ENCODE results near the gene RNPEPL1. TPM values are rescaled to one million over a fixed set of nuclear protein-coding genes. Genes with fewer than 3 reads are reported as not detected.

RNPEPL1 gene
- total RNA-seq, 3 donors from 2014 or later (not counting 1 experiment from before 2014, with no cell fraction given), result 145 to 167 (median 164) TPM

GRCh38 chr2:240523451-240524281 lies 44.6 kb upstream of the RNPEPL1 start:
- Histone ChIP-seq H3K9me3 (ENCODE audit: control insufficient read depth, insufficient read depth, low read length) (peaks cover 11% of the 10 kb centered on the region), H3K36me3 (ENCODE audit: control insufficient read depth, insufficient read depth, low read length) (peaks cover 17% of the 10 kb centered on the region), H3K27ac (ENCODE audit: low read length) (no peak overlapping the region), H3K4me1 (ENCODE audit: control insufficient read depth, insufficient read depth, low read length) (no peaks in the 10 kb centered on the region), H3K4me3 (ENCODE audit: low read length) (no peak overlapping the region), H3K27me3 (ENCODE audit: control insufficient read depth, insufficient read depth, low read length) (no peaks in the 10 kb centered on the region)
- WGBS (ENCODE audit: insufficient coverage), result 97% methylated on average over 32 of the region's 32 CpGs
- DNase-seq (no peak), ATAC-seq (no peak)
- peaks cover 4 to 7% of the 10 kb centered on the region in 2 donors for H3K9me3 Mint-ChIP-seq
- H3K4me3 Mint-ChIP-seq, result no peak overlapping the region
- intact Hi-C loops (cut with micrococcal nuclease), result no loop called here
- H3K4me1 Mint-ChIP-seq, result peaks cover 10 to 29% of the 10 kb centered on the region in 2 donors
- no peaks in the 10 kb centered on the region for H3K36me3 Mint-ChIP-seq
- H3K27ac Mint-ChIP-seq, result no peak overlapping the region
- H3K27me3 Mint-ChIP-seq (ENCODE audit: low read depth in 2 of 2), result peaks cover 0 to 4% of the 10 kb centered on the region in 2 donors
- TF ChIP-seq, protein P1, sequence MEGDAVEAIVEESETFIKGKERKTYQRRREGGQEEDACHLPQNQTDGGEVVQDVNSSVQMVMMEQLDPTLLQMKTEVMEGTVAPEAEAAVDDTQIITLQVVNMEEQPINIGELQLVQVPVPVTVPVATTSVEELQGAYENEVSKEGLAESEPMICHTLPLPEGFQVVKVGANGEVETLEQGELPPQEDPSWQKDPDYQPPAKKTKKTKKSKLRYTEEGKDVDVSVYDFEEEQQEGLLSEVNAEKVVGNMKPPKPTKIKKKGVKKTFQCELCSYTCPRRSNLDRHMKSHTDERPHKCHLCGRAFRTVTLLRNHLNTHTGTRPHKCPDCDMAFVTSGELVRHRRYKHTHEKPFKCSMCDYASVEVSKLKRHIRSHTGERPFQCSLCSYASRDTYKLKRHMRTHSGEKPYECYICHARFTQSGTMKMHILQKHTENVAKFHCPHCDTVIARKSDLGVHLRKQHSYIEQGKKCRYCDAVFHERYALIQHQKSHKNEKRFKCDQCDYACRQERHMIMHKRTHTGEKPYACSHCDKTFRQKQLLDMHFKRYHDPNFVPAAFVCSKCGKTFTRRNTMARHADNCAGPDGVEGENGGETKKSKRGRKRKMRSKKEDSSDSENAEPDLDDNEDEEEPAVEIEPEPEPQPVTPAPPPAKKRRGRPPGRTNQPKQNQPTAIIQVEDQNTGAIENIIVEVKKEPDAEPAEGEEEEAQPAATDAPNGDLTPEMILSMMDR (IDR thresholded peaks at IDR 0.05), result no peak

- TF ChIP-seq, protein P1 (IDR thresholded peaks at IDR 0.05), result no peak
- no peak overlapping the region for H3K4me3 ChIP-seq (ENCODE audit: low read length)
- intact Hi-C loops (cut with micrococcal nuclease), result no loop called here
- WGBS (ENCODE audit: insufficient coverage), result 90% methylated on average over 8 of the region's 8 CpGs
- Mint-ChIP-seq H3K36me3 (no peaks in the 10 kb centered on the region), H3K4me1 (peaks cover 10 to 39% of the 10 kb centered on the region in 2 donors), H3K4me3 (no peak overlapping the region), H3K9me3 (peaks cover 4 to 7% of the 10 kb centered on the region in 2 donors), H3K27me3 (ENCODE audit: low read depth in 2 of 2) (peaks cover 0 to 4% of the 10 kb centered on the region in 2 donors), H3K27ac (no peak overlapping the region)
- H3K27me3 ChIP-seq (ENCODE audit: control insufficient read depth, insufficient read depth, low read length), result no peaks in the 10 kb centered on the region
- no peaks in the 10 kb centered on the region for H3K4me1 ChIP-seq (ENCODE audit: control insufficient read depth, insufficient read depth, low read length)
- DNase-seq (no peak), ATAC-seq (no peak)
- H3K9me3 ChIP-seq (ENCODE audit: control insufficient read depth, insufficient read depth, low read length), result peaks cover 11% of the 10 kb centered on the region
- H3K36me3 ChIP-seq (ENCODE audit: control insufficient read depth, insufficient read depth, low read length), result peaks cover 21% of the 10 kb centered on the region
- H3K27ac ChIP-seq (ENCODE audit: low read length), result no peak overlapping the region
These were observed 43.1 kb upstream of the RNPEPL1 start for GRCh38 chr2:240524963-240525718.

GRCh38 chr2:240525802-240526201 lies 42.5 kb upstream of the RNPEPL1 start:
- Mint-ChIP-seq H3K36me3 (no peaks in the 10 kb centered on the region), H3K27ac (no peak overlapping the region), H3K27me3 (ENCODE audit: low read depth in 2 of 2) (peaks cover 0 to under 1% of the 10 kb centered on the region in 2 donors), H3K4me1 (peaks cover 5 to 33% of the 10 kb centered on the region in 2 donors), H3K4me3 (no peak overlapping the region), H3K9me3 (peaks cover 4 to 7% of the 10 kb centered on the region in 2 donors)
- over 99% methylated on average over 6 of the region's 6 CpGs for WGBS (ENCODE audit: insufficient coverage)
- TF ChIP-seq, protein P1 (IDR thresholded peaks at IDR 0.05), result no peak
- no peak for ATAC-seq
- Histone ChIP-seq H3K27me3 (ENCODE audit: control insufficient read depth, insufficient read depth, low read length) (no peaks in the 10 kb centered on the region), H3K27ac (ENCODE audit: low read length) (no peak overlapping the region), H3K36me3 (ENCODE audit: control insufficient read depth, insufficient read depth, low read length) (peaks cover 21% of the 10 kb centered on the region), H3K4me1 (ENCODE audit: control insufficient read depth, insufficient read depth, low read length) (no peaks in the 10 kb centered on the region), H3K4me3 (ENCODE audit: low read length) (no peak overlapping the region), H3K9me3 (ENCODE audit: control insufficient read depth, insufficient read depth, low read length) (peaks cover 11% of the 10 kb centered on the region)
- DNase-seq, result no peak
- intact Hi-C loops (cut with micrococcal nuclease), result no loop called here
